Sigmoid colon (tissue), 7 donors: ENCODE results near the gene KCNQ5. TPM values are rescaled to one million over a fixed set of nuclear protein-coding genes. Genes with fewer than 3 reads are reported as not detected.

Experiments used
- DNase-seq: peaks from one replicate; pipeline ENCODE4 v3.0.0-alpha.2; 2019
- H3K27ac ChIP-seq, 4 donors: fragments of 200-600 bp; sonication (generic); one replicate each; pipeline ENCODE4 v1.5.1; 2016 to 2019; ENCODE audit warnings: mild to moderate bottlenecking in 1 of 4
- H3K27me3 ChIP-seq, 3 donors: fragments of 200-600 bp; sonication (generic); one replicate each; pipeline ENCODE4 v1.5.1; 2019; ENCODE audit warnings: mild to moderate bottlenecking in 1 of 3
- H3K36me3 ChIP-seq, 4 donors: fragments of 200-600 bp; sonication (generic); one replicate each; pipeline ENCODE4 v1.5.1; 2016 to 2019
- H3K4me1 ChIP-seq, 4 donors: fragments of 200-600 bp; sonication (generic); one replicate each; pipeline ENCODE4 v1.5.1; 2017 to 2019
- H3K4me3 ChIP-seq, 4 donors: fragments of 200-600 bp; sonication (generic); one replicate each; pipeline ENCODE4 v1.5.1; 2017 to 2019; ENCODE audit warnings: mild to moderate bottlenecking in 2 of 4, moderate library complexity in 1 of 4
- H3K9me3 ChIP-seq, 4 donors: fragments of 200-600 bp in 3 of 4; sonication (generic) in 3 of 4; one replicate each; pipeline versions ENCODE4 v1.5.1 to v1.6.1; 2013 to 2019
- CTCF ChIP-seq, 4 experiments: fragments of 450-650 bp in 3 of 4; fragments of 200-600 bp in 1 of 4; IDR thresholded peaks; one replicate each; pipeline ENCODE4 v1.5.1; 2016 to 2019; ENCODE audit warnings: antibody characterized with exemption in 4 of 4, mild to moderate bottlenecking in 3 of 4, moderate library complexity in 2 of 4
- EP300 ChIP-seq, 4 donors: sonication (generic); formaldehyde crosslinking; IDR thresholded peaks; one replicate each; pipeline ENCODE4 v1.6.1; 2017; ENCODE audit warnings: antibody characterized with exemption in 4 of 4
- POLR2A ChIP-seq, 2 donors: fragments of 450-650 bp; IDR thresholded peaks; one replicate each; pipeline ENCODE4 v1.6.1; 2016; ENCODE audit warnings: antibody characterized with exemption in 2 of 2, mild to moderate bottlenecking in 2 of 2, moderate library complexity in 2 of 2
- POLR2AphosphoS5 ChIP-seq, 4 donors: sonication (generic); formaldehyde crosslinking; IDR thresholded peaks; one replicate each; pipeline ENCODE4 v1.6.1; 2017; ENCODE audit warnings: antibody characterized with exemption in 4 of 4
- WGBS, 2 donors: extraction: QIAGEN DNeasy Blood & Tissue Kit; methylation state at CpG; one replicate each; pipeline ENCODE4 v1.1.7; 2013; 5-methylcytosine and 5-hydroxymethylcytosine counted together
- intact Hi-C: fragments of 100-400 bp; cut with DNase I; formaldehyde crosslinking; loops from one replicate; pipeline ENCODE4 v1.15.1; 2023
- polyA plus RNA-seq, 3 donors: library from polyadenylated mRNA; stranded (reverse); fragments of 200-250 nt; gene quantifications; one replicate each; pipeline ENCODE4 v1.2.3, GENCODE V29; 2013
- total RNA-seq, 4 donors: library from RNA; depleted of rRNA; stranded (reverse); fragments of >200 nt; gene quantifications; one replicate each; pipeline ENCODE4 v1.1.0, GENCODE V29; 2016
- donor health status: healthy with polysubstance abuse.
- donor health status: Bipolar disorder and iron deficiency.
- donor health status: healthy.

KCNQ5 gene
- total and polyA plus RNA-seq, 7 donors: 0.49 to 2.1 (median 1.1) TPM; not detected in 2

GRCh38 chr6:72828904-72829303 is 207.0 kb downstream of the KCNQ5 start:
- no peaks in the 10 kb centered on the region for H3K36me3 ChIP-seq
- no peaks in the 10 kb centered on the region for H3K9me3 ChIP-seq
- intact Hi-C loops: no loop called here
- WGBS, 2 donors: 75 to 82% methylated on average over 2 of the region's 2 CpGs
- H3K27ac ChIP-seq: no peak overlapping the region
- TF ChIP-seq POLR2AphosphoS5 (IDR thresholded peaks at IDR 0.05) (no peak), CTCF (IDR thresholded peaks at IDR 0.05) (no peak), EP300 (IDR thresholded peaks at IDR 0.05) (no peak), POLR2A (IDR thresholded peaks at IDR 0.05) (no peak)
- no peak for DNase-seq
- H3K4me1 ChIP-seq: no peaks in the 10 kb centered on the region
- no peaks in the 10 kb centered on the region for H3K27me3 ChIP-seq
- H3K4me3 ChIP-seq: no peak overlapping the region

GRCh38 chr6:72832271-72832670 is 210.4 kb downstream of the KCNQ5 start:
- no peak overlapping the region for H3K4me3 ChIP-seq
- no peak overlapping the region for H3K27ac ChIP-seq
- H3K9me3 ChIP-seq: no peaks in the 10 kb centered on the region
- intact Hi-C loops: no loop called here
- H3K27me3 ChIP-seq: no peaks in the 10 kb centered on the region
- H3K36me3 ChIP-seq: no peaks in the 10 kb centered on the region
- peaks cover 0 to 5% (median 2%) of the 10 kb centered on the region in 4 donors for H3K4me1 ChIP-seq
- WGBS, 2 donors: 49 to 63% methylated on average over 3 of the region's 3 CpGs
- TF ChIP-seq EP300 (IDR thresholded peaks at IDR 0.05): no peak
- TF ChIP-seq CTCF (IDR thresholded peaks at IDR 0.05): no peak
- no peak for TF ChIP-seq POLR2AphosphoS5 (IDR thresholded peaks at IDR 0.05)
- TF ChIP-seq POLR2A (IDR thresholded peaks at IDR 0.05): no peak
- DNase-seq: no peak

GRCh38 chr6:72835749-72836148 is 213.9 kb downstream of the KCNQ5 start:
- no peak for TF ChIP-seq POLR2AphosphoS5 (IDR thresholded peaks at IDR 0.05)
- TF ChIP-seq CTCF (IDR thresholded peaks at IDR 0.05): no peak
- no peak for TF ChIP-seq EP300 (IDR thresholded peaks at IDR 0.05)
- TF ChIP-seq POLR2A (IDR thresholded peaks at IDR 0.05): no peak
- no peak overlapping the region for H3K4me3 ChIP-seq
- no peaks in the 10 kb centered on the region for H3K36me3 ChIP-seq
- DNase-seq: no peak
- no peaks in the 10 kb centered on the region for H3K27me3 ChIP-seq
- H3K9me3 ChIP-seq: no peaks in the 10 kb centered on the region
- peaks cover 0 to 5% (median 2%) of the 10 kb centered on the region in 4 donors for H3K4me1 ChIP-seq
- 87 to 91% methylated on average over 1 of the region's 1 CpG for WGBS, 2 donors
- H3K27ac ChIP-seq: no peak overlapping the region
- intact Hi-C loops: no loop called here

- no peak overlapping the region for H3K4me3 ChIP-seq
- no peaks in the 10 kb centered on the region for H3K27me3 ChIP-seq
- peaks cover 0 to 5% (median 2%) of the 10 kb centered on the region in 4 donors for H3K4me1 ChIP-seq
- no peak for DNase-seq
- TF ChIP-seq POLR2A (IDR thresholded peaks at IDR 0.05): no peak
- no peak for TF ChIP-seq EP300 (IDR thresholded peaks at IDR 0.05)
- TF ChIP-seq CTCF (IDR thresholded peaks at IDR 0.05): no peak
- TF ChIP-seq POLR2AphosphoS5 (IDR thresholded peaks at IDR 0.05): no peak
- WGBS, 2 donors: 87 to 95% methylated on average over 1 of the region's 1 CpG
- intact Hi-C loops: no loop called here
- H3K27ac ChIP-seq: no peak overlapping the region
- no peaks in the 10 kb centered on the region for H3K36me3 ChIP-seq
- no peaks in the 10 kb centered on the region for H3K9me3 ChIP-seq
These were observed 215.1 kb downstream of the KCNQ5 start for GRCh38 chr6:72836971-72837370.

GRCh38 chr6:72841195-72841594 is 219.3 kb downstream of the KCNQ5 start:
- DNase-seq: no peak
- Histone ChIP-seq H3K36me3 (no peaks in the 10 kb centered on the region), H3K27me3 (no peaks in the 10 kb centered on the region), H3K4me1 (no peaks in the 10 kb centered on the region), H3K9me3 (no peaks in the 10 kb centered on the region), H3K4me3 (no peak overlapping the region), H3K27ac (no peak overlapping the region)
- WGBS, 2 donors: 52 to 88% methylated on average over 2 of the region's 2 CpGs
- intact Hi-C loops: no loop called here
- TF ChIP-seq POLR2AphosphoS5 (IDR thresholded peaks at IDR 0.05): no peak
- TF ChIP-seq CTCF (IDR thresholded peaks at IDR 0.05): no peak
- no peak for TF ChIP-seq EP300 (IDR thresholded peaks at IDR 0.05)
- no peak for TF ChIP-seq POLR2A (IDR thresholded peaks at IDR 0.05)
